GM18861 (cell line): ENCODE results near the gene TMEM132E.

Source experiments
- ATAC-seq: cut with Tn5 transposase; IDR thresholded peaks from one replicate; pipeline ENCODE4 v1.9.1; 2021; ENCODE audit not compliant: unreplicated experiment

TMEM132E gene

DNA sequence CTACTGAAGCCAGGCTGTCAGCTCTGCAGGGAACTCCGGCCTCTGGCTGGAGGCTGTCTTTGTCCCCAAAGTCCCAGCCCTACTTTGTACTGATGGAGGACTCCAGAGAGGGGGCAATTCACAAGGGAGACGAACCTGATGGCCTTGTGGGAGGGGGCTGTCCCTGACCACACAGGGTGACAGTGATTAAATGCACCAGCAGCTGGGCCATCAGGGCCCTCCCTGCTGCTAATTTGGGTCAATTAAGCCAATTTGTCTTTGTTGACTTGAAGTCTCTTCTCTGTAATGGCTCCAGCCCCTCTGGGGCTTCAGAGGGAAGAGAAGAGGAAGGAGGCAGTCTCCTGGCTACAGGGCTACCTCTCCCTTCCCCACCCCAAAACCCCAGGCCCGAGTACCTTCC is 22.0 kb downstream of the TMEM132E start:
- ATAC-seq: no peak

DNA sequence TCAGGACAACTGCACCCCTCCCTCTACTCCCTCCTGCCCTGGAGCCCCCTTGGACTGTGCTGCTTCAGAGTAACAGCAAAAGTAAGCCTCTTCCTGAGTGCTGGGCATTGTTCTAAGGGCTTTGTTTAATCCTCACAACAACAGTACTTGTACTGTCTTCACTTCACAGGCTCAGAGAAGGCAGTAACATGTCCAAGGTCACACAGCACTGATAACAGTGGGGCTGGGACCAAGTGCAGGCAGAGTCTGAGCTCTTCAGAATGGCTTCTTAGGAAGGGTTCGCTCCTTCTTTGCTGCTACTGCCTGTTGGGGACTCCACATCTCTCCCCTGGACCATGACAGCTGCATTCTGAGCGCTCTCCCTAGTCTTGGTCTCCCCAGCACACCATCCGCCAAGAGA is 24.6 kb downstream of the TMEM132E start:
- ATAC-seq: no peak

- no peak for ATAC-seq
These were observed 27.4 kb downstream of the TMEM132E start for GRCh38 chr17:34606763-34607162.

DNA sequence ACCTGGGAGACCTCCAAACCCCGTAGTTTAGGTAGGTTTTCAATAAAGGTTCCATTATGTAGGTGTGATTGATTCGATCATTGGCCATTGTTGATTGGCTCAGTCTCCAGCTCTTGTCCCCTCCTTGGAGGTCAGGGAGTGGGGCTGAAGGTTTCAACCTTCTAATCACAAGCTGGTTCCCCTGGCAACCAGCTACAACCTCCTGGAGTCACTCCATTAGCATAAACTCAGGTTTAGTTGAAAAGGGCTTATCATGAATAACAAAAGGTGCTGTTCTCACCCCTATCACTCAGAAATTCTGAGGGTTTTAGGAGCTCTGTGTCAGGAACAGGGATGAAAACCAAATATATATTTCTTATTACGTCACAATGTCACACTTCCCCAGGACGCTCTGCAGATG is 28.5 kb downstream of the TMEM132E start:
- ATAC-seq: no peak

- ATAC-seq: no peak
These were observed 29.8 kb downstream of the TMEM132E start for GRCh38 chr17:34609210-34609609.

GRCh38 chr17:34610039-34610438 is 30.7 kb downstream of the TMEM132E start:
- no peak for ATAC-seq

- ATAC-seq: no peak
These were observed 31.1 kb downstream of the TMEM132E start for GRCh38 chr17:34610506-34610905.

- ATAC-seq: no peak
These were observed 34.0 kb downstream of the TMEM132E start for GRCh38 chr17:34613064-34614019.

- ATAC-seq: no peak
These were observed 35.3 kb downstream of the TMEM132E start for GRCh38 chr17:34614698-34615097.

DNA sequence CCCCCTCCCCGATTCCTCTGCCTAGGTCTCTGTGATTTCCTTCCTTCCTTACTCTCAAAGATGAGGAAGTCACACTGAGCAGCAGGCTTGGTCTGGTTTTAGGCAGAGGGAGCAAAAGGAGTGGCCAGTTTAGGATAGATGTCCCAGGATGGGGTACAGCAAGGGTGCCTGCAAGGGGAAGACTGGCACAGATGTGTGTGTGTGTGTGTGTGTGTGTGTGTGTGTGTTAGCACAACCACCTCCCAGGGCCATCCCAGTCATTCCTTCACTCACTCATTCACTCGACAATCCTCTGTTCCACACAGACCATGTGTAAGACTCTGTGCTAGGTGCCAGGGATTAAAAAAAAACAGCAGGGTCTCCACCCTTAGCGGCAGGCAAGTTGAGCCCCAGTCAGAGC is 35.9 kb downstream of the TMEM132E start:
- ATAC-seq: no peak

DNA sequence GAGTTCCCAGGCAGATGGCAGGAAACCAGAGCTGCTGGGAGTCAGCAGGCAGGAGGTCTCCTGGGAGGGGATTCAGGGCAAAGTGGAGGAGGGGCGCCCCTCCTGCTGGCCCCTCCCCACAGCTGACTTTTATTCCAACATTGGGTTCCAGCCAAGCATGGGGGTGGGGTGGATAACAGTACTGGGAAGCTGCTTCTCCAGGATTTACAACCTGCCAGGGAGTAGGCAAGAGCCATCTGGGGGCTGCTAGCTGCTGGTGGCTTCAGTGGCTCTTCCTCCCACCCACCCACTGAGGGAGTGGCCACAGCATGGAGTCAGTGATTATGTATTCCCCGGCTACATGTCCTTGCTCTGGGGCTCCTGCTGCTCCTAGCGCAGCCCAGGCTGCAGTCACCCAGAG is 36.8 kb downstream of the TMEM132E start:
- no peak for ATAC-seq

DNA sequence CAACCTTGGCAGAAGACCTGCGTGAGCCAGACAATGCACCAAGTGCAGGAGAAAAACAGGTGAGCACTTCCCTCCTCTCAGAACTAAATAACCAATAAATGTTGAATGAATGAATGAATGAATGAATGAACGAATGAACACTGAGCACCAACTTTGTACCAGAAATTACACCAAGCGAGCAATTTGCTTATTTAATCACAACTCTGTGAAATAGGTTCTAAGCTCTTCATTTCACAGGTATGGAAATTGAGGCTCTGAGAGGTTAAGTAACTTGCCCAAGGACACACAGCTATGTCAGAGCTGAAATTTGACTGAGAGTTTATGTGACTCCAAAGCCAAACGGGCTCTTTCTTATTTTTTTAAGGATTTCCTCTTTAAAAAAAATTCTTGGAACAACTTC is 38.0 kb downstream of the TMEM132E start:
- ATAC-seq: no peak

GRCh38 chr17:34619687-34620217 is 40.4 kb downstream of the TMEM132E start:
- ATAC-seq: no peak

DNA sequence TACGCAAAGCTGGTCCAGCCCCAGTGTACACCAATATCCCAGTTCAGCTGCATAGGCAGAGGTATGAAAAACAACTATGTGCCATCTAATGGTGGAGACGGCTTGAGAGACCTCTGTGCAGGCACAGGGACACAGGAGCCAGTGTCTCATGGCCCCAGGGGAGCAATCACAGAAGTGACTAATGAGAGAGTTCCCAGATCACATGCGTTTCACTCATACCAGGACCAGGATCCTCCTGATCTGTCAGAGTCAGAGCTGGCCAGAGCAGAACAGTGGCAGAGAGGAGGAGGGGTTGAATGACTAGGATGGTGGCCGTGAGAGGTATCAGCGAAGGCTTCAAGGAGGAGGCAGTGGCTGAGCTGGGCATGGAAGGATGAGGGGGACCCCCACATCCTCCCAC is 41.1 kb downstream of the TMEM132E start:
- no peak for ATAC-seq

GRCh38 chr17:34622862-34623623 is 43.7 kb downstream of the TMEM132E start:
- no peak for ATAC-seq

DNA sequence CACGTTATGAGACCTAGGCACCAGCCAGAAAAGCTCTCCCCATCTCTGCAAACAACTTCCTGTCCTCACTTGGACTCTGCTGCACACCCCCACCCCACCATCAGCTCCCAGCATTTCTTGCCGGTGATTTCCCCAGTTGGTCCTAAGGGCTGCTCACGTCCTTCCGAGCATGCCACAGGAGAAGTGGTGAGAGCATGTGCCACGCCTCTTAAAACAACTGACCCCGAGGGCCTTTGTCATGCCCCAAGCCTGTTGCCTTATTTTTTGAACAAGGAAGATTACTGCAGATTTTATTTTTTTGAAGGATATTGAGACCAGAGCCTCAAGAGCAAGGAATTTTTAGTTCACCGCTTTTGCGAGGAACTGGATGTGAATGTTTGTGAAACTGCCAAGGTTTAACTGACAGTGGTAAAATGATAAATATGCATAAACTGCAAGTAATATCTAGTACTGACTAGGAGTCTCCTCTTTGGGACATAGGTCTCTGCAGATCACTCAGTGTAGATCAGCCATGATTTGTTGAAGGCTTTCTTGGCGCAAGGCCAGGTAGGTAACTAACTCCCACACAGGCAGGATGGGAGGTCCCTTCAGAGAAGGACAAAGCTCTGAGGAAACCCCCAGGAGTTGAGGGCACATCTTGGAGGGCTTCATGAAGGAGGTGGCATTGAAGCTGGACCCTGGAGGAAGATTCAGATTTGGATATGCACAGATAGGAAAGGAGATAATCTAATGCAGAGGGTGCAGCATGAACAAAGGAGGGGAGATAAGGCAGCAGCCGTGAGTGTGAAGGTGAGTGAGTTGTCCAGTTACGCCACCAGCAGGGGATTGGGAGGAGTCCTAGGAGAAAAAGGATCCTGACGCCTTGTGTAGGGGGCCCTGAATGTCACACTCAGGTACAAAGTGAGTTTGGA is 44.7 kb downstream of the TMEM132E start:
- no peak for ATAC-seq

DNA sequence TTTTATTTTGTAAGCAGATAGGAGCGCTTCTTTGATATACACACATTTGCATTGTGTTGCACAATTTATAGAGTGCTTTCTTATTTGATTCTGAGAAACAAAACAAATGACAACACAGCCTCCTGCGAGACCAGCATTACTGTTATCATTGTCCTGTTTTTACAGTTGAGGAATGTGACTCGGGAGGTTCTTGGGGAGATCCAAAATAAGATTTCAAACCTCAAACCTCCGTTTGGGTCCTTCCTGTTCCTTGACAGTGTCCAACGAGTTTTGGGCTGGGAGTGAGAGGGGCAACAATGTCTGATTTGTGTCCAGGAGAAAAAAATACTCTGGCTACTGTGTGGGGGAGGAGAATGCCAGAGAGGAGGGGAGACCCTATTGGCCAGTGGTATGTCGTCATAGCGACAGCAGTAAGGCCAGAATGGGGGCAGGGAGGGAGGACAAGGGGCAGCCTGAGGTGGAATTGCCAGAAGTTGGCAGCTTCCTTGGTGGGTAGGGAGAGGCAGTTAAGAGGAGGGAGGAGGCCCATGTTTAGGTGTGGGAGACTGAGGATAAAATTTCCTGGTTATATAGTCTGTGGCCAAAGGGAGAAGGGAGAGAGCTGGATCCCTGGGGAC is 45.5 kb downstream of the TMEM132E start:
- no peak for ATAC-seq

DNA sequence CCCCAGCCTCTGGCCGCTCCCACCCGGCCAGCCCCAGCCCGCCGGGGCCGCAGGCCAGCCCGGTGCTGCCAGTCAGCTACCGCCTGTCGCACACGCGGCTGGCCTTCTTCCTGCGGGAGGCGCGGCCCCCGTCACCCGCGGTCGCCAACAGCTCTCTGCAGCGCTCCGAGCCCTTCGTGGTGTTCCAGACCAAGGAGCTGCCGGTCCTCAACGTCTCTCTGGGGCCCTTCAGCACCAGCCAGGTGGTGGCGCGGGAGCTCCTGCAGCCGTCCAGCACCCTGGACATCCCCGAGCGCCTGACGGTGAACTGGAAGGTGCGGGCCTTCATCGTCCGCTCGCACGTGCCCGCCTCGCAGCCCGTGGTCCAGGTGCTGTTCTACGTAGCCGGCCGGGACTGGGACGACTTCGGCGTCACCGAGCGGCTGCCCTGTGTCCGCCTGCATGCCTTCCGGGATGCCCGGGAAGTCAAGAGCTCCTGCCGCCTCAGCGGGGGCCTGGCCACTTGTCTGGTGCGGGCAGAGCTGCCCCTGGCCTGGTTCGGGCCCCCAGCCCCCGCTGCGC is 46.8 kb downstream of the TMEM132E start:
- no peak for ATAC-seq

DNA sequence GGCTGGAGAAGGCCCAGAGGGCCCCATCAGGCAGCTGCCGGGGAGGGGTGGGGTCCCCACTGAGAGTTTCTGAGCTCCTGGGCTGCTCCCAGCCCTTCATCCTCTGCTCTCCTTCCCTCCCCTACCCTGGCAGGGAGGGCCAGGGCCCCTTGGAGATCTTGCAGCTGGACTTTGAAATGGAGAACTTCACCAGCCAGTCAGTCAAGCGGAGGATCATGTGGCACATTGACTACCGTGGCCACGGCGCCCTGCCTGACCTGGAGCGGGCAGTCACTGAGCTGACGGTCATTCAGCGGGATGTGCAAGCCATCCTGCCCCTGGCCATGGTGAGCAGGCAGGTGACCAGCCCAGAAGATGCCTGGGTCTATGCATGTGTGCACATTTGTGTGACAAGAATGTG is 49.5 kb downstream of the TMEM132E start:
- no peak for ATAC-seq

- ATAC-seq: no peak
These were observed 54.0 kb downstream of the TMEM132E start for GRCh38 chr17:34633351-34633750.
